GM18909 (cell line): ENCODE data around the gene BLTP3A.

ENCODE experiments used
- ATAC-seq: cut with Tn5 transposase; IDR thresholded peaks from one replicate; pipeline ENCODE4 v1.9.1; 2021; ENCODE audit warnings: mild to moderate bottlenecking; ENCODE audit not compliant: unreplicated experiment, poor library complexity

Gene BLTP3A

DNA sequence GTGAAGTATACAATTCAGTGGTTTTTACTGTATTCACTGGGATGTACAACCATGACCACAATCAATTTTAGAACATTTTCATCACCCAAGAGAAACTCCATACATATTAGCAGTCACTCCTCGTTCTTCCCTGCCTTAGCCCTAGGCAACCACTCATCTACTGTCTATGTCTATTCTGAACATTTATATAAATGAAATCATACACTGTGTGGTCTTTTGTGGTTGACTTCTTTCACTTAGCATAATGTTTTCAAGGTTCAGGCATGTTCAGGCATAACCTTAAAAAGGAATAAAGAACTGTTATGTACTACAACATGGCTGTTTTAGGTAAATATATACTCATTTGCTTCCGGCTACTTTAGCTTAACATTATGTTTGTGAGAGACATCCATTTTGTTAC is 37.3 kb downstream of the BLTP3A start:
- no peak for ATAC-seq

DNA sequence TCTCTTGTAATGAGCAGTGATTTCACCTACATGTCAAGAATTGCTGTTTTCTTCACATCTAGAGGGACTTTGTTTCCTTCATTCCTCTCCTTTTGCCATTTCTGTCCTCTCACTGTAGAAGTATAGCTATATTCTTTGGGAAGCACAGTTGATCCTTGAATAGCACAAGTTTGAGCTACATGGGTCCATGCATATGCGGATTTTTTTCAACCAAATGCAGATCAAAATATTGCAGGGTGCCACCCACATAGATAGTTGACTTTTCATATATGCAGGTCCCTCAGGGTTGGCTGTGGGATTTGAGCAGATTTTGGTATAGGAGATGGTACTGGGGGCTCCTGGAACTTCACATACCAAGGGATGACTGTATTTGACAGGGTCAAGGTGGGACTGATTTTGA is 41.1 kb downstream of the BLTP3A start:
- ATAC-seq = no peak

DNA sequence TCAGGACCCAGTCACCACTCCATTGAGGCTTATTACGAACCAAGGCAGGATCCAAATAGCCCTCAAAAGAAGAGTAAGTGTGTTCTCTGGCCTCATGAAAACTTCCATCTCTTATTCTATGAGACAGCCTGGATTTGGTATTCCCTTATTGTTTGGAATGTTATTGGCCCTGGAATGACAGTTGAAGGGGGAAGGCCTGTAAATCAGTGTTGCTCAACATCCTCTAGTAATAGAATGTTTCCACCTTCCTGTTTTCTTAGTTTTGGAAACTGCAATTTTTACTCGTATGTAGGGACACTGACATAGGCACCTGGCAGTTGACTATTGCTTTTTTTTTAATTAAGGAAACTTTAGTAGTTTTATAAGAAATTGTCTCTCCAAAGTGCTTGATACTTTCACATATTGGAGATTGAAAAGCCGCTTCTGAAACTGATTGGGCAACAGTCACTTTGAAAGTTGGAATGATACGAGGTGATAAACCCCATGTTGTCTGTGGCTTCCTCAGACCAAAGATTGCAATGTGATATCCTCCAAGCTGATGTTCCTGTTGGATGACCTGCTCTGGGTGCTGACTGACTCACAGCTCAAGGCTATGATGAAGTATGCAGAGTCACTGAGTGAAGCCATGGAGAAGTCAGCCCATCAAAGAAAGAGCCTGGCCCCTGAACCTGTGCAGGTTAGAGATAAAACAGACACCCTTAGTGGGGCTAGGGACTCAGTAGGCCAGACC is 43.1 kb downstream of the BLTP3A start:
- no peak for ATAC-seq

DNA sequence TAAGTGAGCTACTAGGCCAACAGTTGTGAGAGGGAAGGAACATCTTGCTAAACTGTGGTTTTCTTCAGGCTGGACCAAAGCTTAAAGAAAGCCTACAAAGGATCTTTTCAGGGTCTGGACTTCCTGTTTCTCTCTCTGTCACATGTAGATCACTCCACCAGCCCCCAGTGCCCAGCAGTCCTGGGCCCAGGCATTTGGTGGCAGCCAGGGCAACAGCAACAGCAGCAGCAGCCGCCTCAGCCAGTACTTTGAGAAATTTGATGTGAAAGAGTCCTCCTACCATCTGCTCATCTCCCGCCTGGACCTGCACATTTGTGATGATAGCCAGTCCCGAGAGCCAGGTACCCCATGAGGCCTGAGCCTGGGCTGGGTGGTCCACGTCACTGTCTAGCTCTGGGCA is 44.1 kb downstream of the BLTP3A start:
- ATAC-seq = no peak

DNA sequence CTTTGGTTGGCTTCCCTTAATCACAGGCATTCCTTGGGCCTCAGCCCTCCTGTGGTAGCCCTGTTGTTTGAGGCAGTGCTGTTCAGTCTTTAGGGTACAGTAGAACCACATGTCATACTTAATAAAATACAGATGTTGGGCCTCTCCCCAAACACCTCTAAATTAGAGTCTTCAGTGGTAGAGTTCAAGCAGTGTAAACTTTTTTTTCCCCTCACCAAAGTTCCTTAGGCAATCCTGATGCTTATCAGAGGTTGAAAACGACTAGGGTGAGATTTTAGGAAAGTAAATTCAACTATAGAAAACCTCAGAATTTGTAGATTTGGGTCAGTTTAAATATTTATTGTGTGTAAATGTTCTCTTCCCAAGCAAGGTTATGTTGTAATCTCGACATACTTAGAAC is 44.6 kb downstream of the BLTP3A start:
- no peak for ATAC-seq

DNA sequence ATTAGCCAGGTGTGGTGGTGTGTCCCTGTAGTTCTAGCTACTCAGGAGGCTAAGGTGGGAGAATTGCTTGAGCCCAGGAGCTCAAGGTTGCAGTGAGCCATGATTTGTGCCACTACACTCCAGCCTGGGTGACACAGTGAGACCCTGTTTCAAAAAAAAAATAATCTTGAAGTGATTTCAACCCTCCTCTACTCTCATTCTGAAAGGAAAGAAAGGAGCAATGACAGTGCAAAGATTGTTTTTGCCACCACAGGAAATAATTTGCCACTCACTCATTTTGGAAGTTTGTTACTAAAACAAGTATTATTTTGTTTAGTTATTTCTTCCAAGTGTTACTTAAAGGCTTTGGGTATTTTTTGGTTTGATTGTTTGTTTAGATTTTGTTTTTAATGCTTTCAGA is 45.6 kb downstream of the BLTP3A start:
- ATAC-seq = no peak

DNA sequence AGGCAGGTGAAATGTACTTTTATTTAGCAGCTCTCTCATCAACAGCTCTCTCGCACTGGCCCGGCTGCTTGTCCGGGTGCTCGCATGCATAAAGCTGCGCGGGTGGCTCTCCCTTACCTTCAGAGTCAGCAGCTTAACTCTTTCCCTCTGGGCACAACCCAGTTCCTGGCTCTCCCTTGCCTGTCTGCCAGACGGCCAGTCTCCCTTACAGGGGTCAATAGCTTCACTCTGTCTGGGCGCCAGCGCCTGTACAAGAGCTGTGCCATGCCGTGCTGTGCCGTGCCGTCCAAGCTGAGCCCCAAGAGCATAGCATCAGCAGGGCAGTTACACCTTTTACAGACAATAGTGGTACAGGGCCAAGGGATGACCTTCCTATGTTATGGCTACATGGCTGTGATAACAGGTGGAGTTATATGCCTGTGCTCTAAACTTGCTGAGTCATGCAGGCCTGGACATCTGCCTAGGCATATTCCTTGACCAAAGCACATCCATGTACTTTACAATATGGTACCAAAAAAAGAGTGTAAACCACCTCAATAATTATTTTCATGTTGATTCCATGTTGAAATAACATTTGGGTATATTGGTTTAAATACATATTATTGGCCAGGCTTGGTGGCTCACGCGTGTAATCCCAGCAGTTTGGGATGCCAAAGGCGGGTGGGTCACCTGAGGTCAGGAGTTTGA is 47.9 kb downstream of the BLTP3A start:
- no peak for ATAC-seq
